Limb (tissue), 2 donors: ENCODE measurements around the gene GRK1.
"Not testable (repeated sequence)": the region's sequence is repeated elsewhere in the genome, so short reads cannot be mapped to it uniquely, and the experiment has no call there.

ENCODE experiments used
- DNase-seq, 2 donors: peaks; one replicate each; pipeline ENCODE4 v3.0.0-alpha.2; 2016; ENCODE audit errors: extremely low spot score in 2 of 2

The GRK1 gene

GRCh38 chr13:113743366-113744195 is 76.6 kb downstream of the GRK1 start:
- no peak for DNase-seq

- DNase-seq, result no peak
Observed at GRCh38 chr13:113744197-113745000, 77.4 kb downstream of the GRK1 start.

GRCh38 chr13:113745059-113745458 is 78.0 kb downstream of the GRK1 start:
- DNase-seq, result no peak

GRCh38 chr13:113745500-113746142 is 78.6 kb downstream of the GRK1 start:
- not testable (repeated sequence) for DNase-seq

GRCh38 chr13:113746143-113746525 is 79.1 kb downstream of the GRK1 start:
- DNase-seq, result no peak

- DNase-seq, result no peak
Observed at GRCh38 chr13:113746671-113747070, 79.7 kb downstream of the GRK1 start.

- no peak for DNase-seq
Observed at GRCh38 chr13:113747291-113747833, 80.3 kb downstream of the GRK1 start.

GRCh38 chr13:113748101-113748861 is 81.3 kb downstream of the GRK1 start:
- no peak for DNase-seq

- no peak for DNase-seq
Observed at GRCh38 chr13:113748862-113749451, 81.9 kb downstream of the GRK1 start.

GRCh38 chr13:113749507-113749906 is 82.5 kb downstream of the GRK1 start:
- no peak for DNase-seq

GRCh38 chr13:113749967-113750366 is 82.9 kb downstream of the GRK1 start:
- DNase-seq, result no peak

- DNase-seq, result no peak
Observed at GRCh38 chr13:113750554-113751399, 83.8 kb downstream of the GRK1 start.

- DNase-seq, result no peak
Observed at GRCh38 chr13:113751491-113751890, 84.5 kb downstream of the GRK1 start.

- DNase-seq, result not testable (repeated sequence)
Observed at GRCh38 chr13:113752211-113752986, 85.4 kb downstream of the GRK1 start.

GRCh38 chr13:113753171-113753570 is 86.2 kb downstream of the GRK1 start:
- no peak for DNase-seq

GRCh38 chr13:113754242-113754641 is 87.2 kb downstream of the GRK1 start:
- no peak for DNase-seq

GRCh38 chr13:113754691-113755090 is 87.7 kb downstream of the GRK1 start:
- DNase-seq, result no peak

- DNase-seq, result no peak
Observed at GRCh38 chr13:113756441-113757097, 89.5 kb downstream of the GRK1 start.
